Fibroblast of peridontal ligament (primary cell): Measurements from ENCODE around the gene ITGA2B.
"Not testable (repeated sequence)": the region's sequence is repeated elsewhere in the genome, so short reads cannot be mapped to it uniquely, and the experiment has no call there.

Experiments
- DNase-seq: peaks from one replicate; pipeline ENCODE4 v3.0.0-alpha.2; 2010; ENCODE audit errors: extremely low read depth

Gene ITGA2B

GRCh38 chr17:44351961-44352827 lies 37.3 kb downstream of the ITGA2B start:
- no peak for DNase-seq

GRCh38 chr17:44351464-44351863 lies 38.0 kb downstream of the ITGA2B start:
- no peak for DNase-seq

GRCh38 chr17:44350733-44351226 lies 38.7 kb downstream of the ITGA2B start:
- peak; percentile 35 for DNase-seq

GRCh38 chr17:44349553-44350070 lies 39.8 kb downstream of the ITGA2B start:
- no peak for DNase-seq

- no peak for DNase-seq
Observed at GRCh38 chr17:44348988-44349364, 40.5 kb downstream of the ITGA2B start.

GRCh38 chr17:44348234-44348987 lies 41.0 kb downstream of the ITGA2B start:
- DNase-seq, result peak; percentile 44

GRCh38 chr17:44347206-44348055 lies 42.0 kb downstream of the ITGA2B start:
- not testable (repeated sequence) for DNase-seq

GRCh38 chr17:44346064-44346844 lies 43.2 kb downstream of the ITGA2B start:
- DNase-seq, result no peak

GRCh38 chr17:44345454-44346026 lies 43.9 kb downstream of the ITGA2B start:
- peak; percentile 62 for DNase-seq

- DNase-seq, result peak; percentile 99
Observed at GRCh38 chr17:44344939-44345453, 44.5 kb downstream of the ITGA2B start, which contains the start of gene GRN. GRN (plus strand) TSS chr17:44345302; CDS start chr17:44349165, 3,863 bp downstream.

- DNase-seq, result no peak
Observed at GRCh38 chr17:44343510-44344209, 45.8 kb downstream of the ITGA2B start.

GRCh38 chr17:44340553-44340952 lies 48.9 kb downstream of the ITGA2B start:
- not testable (repeated sequence) for DNase-seq

GRCh38 chr17:44338702-44339101 lies 50.7 kb downstream of the ITGA2B start:
- no peak for DNase-seq

- DNase-seq, result no peak
Observed at GRCh38 chr17:44335968-44336367, 53.5 kb downstream of the ITGA2B start.

GRCh38 chr17:44335564-44335963 lies 53.9 kb downstream of the ITGA2B start:
- no peak for DNase-seq

GRCh38 chr17:44334727-44335126 lies 54.7 kb downstream of the ITGA2B start:
- DNase-seq, result no peak

GRCh38 chr17:44334315-44334714 lies 55.1 kb downstream of the ITGA2B start:
- DNase-seq, result no peak

GRCh38 chr17:44333371-44333770 lies 56.1 kb downstream of the ITGA2B start:
- no peak for DNase-seq

- DNase-seq, result peak; percentile 79
Observed at GRCh38 chr17:44331249-44331760, 58.1 kb downstream of the ITGA2B start.
